ENCODE measurements around the gene CCDC159.
"Not testable (repeated sequence)": the region's sequence is repeated elsewhere in the genome, so short reads cannot be mapped to it uniquely, and the experiment has no call there.

The CCDC159 gene

GRCh38 chr19:11338569-11339253, 7.6 kb upstream of the CCDC159 start:
- DNase-seq, result peak; percentile 47

- DNase-seq, result peak; percentile 89
Measured at GRCh38 chr19:11339254-11340098, 6.8 kb upstream of the CCDC159 start, which contains the start of gene RAB3D. Gene RAB3D, minus strand, starts transcription at chr19:11339657. Its CDS starts 2,258 bp downstream, at chr19:11337399.

DNA sequence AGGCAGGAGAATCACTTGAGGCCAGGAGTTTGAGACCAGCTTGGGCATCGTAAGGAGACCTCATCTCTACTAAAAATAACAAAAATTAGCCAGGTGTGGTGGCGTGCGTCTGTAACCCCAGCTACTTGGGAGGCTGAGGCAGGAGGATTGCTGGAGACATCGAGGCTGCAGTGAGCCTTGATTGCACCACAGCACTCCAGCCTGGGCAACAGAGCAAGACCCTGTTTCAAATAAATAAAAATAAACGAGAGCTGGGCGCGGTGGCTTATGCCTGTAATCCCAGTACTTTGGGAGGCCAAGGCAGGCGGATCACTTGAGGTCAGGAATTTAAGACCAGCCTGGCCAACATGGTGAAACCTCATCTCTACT, 6.2 kb upstream of the CCDC159 start:
- DNase-seq, result not testable (repeated sequence)

DNA sequence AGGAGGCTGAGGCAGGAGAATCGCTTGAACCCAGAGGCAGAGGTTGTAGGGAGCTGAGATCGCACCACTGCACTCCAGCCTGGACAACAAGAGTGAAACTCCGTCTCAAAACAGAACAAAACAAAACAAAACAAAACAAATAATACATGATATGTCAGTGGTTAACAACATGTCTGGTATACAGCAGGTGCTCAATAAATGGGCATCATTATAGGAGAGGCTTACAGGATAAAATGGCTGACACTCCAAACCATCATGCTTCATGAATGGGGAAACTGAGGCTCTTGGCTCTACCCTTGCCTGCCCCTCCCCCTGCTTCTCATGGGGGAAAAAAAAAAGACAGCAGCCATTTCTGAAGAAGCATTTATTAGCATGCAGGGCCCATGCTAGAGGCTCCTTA, 3.9 kb upstream of the CCDC159 start:
- no peak for DNase-seq

GRCh38 chr19:11345122-11345803, 1.1 kb upstream of the CCDC159 start:
- no peak for DNase-seq

DNA sequence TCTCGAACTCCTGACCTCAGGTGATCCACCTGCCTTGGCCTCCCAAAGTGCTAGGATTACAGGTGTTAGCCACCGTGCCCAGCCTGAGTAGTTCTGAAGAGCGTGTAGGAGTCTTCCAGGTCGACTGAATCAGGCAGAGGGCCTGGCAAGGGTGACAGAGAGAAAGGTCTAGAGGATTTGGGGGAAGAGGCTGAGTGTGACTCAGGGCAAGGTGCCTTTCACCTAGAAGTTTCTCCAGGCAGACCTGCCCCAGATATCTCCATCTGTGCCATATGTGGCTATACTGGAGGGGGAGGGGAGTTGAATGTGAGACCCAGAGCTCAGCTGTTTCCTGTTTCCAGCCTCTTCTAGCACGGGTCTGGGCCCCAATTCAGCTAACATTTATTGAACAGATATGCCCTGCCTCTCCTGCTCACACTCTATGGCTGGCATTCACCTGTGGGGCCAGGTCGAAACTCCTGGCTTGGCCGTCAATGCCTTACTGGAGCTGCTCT, 1.3 kb downstream of the CCDC159 start:
- DNase-seq, result peak; percentile 68

DNA sequence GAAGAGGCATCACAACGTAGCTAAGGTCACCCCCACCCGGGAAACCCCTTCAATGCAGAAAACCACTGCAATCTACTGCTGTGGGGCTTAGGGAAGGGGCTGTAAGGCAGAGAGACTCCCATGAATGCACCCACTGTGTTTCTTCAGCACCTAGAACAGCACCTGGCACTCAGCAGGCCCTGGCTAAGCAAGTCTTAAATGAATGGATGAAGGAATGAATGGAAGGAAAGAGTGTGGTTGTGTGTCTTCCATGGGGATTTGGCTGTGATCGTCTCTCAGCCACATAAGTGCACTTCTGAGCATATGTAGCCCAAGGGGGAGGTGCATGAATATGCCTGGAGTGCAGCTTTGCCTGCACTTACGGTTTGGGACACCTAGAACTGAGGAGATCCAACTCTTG, 2.9 kb downstream of the CCDC159 start:
- no peak for DNase-seq

- DNase-seq, result not testable (repeated sequence)
Measured at GRCh38 chr19:11354102-11354501, 7.8 kb downstream of the CCDC159 start.

- peak; percentile 81 for DNase-seq
Measured at GRCh38 chr19:11355160-11356073, 9.1 kb downstream of the CCDC159 start, which contains the start of gene PLPPR2. Gene PLPPR2, plus strand, starts transcription at chr19:11355432. Its CDS starts 2,242 bp downstream, at chr19:11357674.

GRCh38 chr19:11356074-11356397, 9.7 kb downstream of the CCDC159 start:
- no peak for DNase-seq

- DNase-seq, result peak; percentile 40
Measured at GRCh38 chr19:11356676-11357550, 10.6 kb downstream of the CCDC159 start.

DNA sequence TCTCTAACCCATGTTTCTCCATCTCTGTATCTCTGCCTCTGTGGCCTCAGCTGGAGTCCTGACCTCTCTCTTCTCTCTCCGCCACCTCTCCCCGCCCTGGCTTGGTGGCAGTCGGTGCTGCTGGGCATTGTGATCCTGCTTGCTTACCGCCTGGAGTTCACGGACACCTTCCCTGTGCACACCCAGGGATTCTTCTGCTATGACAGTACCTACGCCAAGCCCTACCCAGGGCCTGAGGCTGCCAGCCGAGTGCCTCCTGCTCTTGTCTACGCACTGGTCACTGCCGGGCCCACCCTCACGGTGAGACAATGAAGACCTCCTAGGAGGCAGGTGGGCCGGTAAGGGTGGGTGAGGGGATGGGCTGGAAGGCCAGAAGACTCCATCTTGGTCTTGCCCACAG, 13.1 kb downstream of the CCDC159 start:
- no peak for DNase-seq

GRCh38 chr19:11361037-11361770, 14.9 kb downstream of the CCDC159 start:
- DNase-seq, result no peak

DNA sequence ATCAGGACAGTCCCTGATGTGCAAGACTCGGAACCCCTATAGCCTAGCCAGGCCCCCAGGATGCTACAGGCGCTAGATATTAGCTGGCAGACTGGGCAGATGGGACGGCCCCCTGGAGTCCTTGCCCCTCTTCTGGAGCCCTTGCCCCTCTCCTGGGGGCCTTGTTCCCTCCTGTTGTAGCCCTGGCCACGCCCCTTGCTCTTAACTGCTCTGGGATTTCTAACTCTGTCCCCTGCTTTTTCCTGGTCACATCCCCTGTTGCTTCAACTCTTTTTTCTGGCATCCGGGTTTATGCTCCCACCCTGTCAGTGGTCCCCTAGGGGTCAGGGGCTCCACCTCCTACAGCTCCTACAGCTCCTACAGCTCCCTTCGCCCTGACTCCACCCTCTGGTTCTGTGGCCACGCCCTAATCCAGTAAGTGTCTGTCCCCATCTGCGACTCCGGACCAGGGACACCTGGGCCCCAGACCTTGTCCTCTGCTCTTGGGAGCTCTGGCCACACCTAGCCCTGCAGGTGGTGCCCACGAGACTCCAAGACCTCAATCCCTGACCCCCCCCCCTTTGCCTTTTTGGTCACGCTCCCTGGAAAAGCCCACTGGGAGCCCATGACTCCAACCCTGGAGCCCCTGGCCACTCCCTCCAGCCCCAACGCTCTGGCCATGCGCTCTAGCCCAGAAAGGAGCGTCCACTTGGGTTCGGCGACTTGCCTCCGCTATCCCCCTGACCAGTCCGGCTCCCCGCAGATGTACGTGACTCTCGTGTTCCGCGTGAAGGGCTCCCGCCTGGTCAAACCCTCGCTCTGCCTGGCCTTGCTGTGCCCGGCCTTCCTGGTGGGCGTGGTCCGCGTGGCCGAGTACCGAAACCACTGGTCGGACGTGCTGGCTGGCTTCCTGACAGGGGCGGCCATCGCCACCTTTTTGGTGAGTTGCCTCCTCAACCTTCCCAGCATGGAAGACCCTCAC, 15.7 kb downstream of the CCDC159 start:
- DNase-seq, result no peak

GRCh38 chr19:11363881-11364280, 17.6 kb downstream of the CCDC159 start:
- no peak for DNase-seq

DNA sequence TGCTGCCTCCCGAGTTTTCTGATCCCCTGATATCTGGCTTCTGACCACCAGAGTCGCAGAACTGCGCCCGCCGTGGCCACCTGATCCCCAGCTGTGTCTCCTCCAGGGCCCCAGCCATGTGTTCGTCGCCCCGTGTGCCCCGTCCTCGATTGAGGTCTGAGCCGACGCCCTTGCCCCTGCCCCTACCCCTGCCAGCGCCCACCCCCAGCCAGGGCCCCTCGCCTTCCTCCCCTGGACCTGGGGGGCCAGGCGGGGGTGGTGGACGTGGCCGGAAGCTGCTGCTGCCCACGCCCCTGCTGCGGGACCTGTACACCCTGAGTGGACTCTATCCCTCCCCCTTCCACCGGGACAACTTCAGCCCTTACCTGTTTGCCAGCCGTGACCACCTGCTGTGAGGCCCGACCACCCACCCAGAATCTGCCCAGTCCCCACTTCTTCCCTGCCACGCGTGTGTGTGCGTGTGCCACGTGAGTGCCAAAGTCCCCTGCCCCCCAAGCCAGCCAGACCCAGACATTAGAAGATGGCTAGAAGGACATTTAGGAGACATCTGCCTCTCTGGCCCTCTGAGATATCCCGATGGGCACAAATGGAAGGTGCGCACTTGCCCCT, 18.1 kb downstream of the CCDC159 start:
- DNase-seq, result no peak

- DNase-seq, result no peak
Measured at GRCh38 chr19:11364935-11365334, 18.6 kb downstream of the CCDC159 start.

DNA sequence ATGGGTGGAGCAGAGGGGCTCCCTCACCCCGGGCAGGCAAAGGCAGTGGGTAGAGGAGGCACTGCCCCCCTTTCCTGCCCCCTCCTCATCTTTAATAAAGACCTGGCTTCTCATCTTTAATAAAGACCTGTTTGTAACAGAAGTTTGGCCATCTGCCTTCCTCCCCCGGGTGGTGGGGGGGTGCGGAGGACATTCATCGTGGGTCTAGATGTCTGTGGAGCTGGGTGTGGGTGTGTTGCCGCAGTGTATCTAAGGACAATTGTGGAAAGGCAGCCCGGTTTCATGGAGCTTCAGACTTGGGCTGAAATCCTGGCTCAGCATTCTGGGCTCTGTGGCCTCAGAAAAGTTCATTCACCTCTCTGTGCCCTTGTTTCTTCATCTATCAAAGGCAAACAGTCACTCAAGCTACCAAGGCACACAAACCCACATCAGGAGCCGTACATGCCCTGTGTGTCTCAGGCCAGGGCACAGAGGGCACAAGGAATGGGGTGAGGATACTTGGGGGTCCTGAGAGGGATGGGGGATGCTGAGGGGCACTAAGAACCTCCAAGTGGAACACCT, 19.3 kb downstream of the CCDC159 start:
- no peak for DNase-seq

DNA sequence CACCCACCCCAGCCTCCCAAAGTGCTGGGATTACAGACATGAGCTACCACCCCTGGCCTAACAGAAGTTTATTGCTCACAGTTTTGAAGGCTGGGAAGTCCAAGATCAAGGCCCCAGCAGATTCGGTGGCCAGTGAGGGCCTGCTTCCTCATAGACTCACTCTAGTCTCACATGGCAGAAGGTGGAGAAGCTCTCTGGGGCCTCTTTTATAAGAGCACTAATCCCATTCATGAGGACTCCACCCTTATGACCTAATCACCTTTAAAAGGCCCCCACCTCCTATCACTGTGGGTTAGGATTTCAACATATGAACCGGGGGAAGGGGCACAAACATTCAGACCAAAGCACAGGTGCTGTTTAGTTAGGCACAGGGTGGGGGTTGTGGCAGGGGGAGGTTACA, 21.2 kb downstream of the CCDC159 start:
- DNase-seq, result no peak

All from NCI-H2171 treated with DMSO at 0.1 percent for 48 hours (cell line).